ENCODE measurements around the gene ETFB. TPM values are rescaled to one million over a fixed set of nuclear protein-coding genes. Genes with fewer than 3 reads are reported as not detected.
A peak's percentile ranks its signal among the peaks of the same experiment; 100 is the strongest.

The ETFB gene
- total RNA-seq, 1 experiment from 2014 or later: 66.2 TPM

- in situ Hi-C loops (cut with HindIII; ENCODE audit: low pct_unique_long_range_greater_than_20kb, low sequenced_read_pairs): no loop called here
- TF ChIP-seq TCF7L2 (IDR thresholded peaks at IDR 0.05; ENCODE audit: low read depth, low read length) (0 out of 2 replicates have a peak, but pooled peaks have one; percentile 3), SIN3A (IDR thresholded peaks at IDR 0.05; ENCODE audit: borderline replicate concordance, insufficient read depth, low read depth, low read length) (peak; percentile 49; the same call in 1 of the 2 replicates), REST (IDR thresholded peaks at IDR 0.05; ENCODE audit: insufficient read depth in 1 of 2, low read depth in 2 of 2, low read length in 1 of 2) (no peak), CTCF (IDR thresholded peaks at IDR 0.05) (no peak), POLR2AphosphoS5 (IDR thresholded peaks at IDR 0.05; ENCODE audit: low read depth, low read length) (peak; percentile 67)
- Histone ChIP-seq H3K36me3 (ENCODE audit: control insufficient read depth, insufficient read depth, low read length) (no peaks in the 10 kb centered on the region; the same call in 1 of the 2 replicates), H3K9me3 (ENCODE audit: control insufficient read depth, insufficient read depth, low read depth, low read length) (no peaks in the 10 kb centered on the region), H3K27ac (ENCODE audit: low read length) (peak overlapping the region; percentile 95), H3K4me3 (ENCODE audit: low read depth in 2 of 2, low read length in 2 of 2) (peak overlapping the region; percentile 55 to 74), H3K4me1 (ENCODE audit: control insufficient read depth, insufficient read depth, low read length) (peaks cover 3% of the 10 kb centered on the region), H3K27me3 (ENCODE audit: control insufficient read depth, insufficient read depth, low read length) (no peaks in the 10 kb centered on the region)
- intact Hi-C loops (cut with micrococcal nuclease; ENCODE audit: unreplicated experiment): no loop called here
- peak; percentile 86 for DNase-seq (ENCODE audit: low read depth, low spot score)
- ChIA-PET CTCF (no interaction called here), POLR2A (no interaction called here)
- no TSS peak for BruUV-seq (replicated peaks)
- ATAC-seq: peak; percentile 99
These were observed 28.1 kb upstream of the ETFB start for GRCh38 chr19:51394050-51394836.

GRCh38 chr19:51392701-51393100, 26.5 kb upstream of the ETFB start:
- ATAC-seq (no peak), DNase-seq (ENCODE audit: low read depth, low spot score) (no peak)
- H3K27ac ChIP-seq (ENCODE audit: low read length): no peak overlapping the region
- ChIA-PET CTCF (no interaction called here), POLR2A (no interaction called here)
- H3K27me3 ChIP-seq (ENCODE audit: control insufficient read depth, insufficient read depth, low read length): no peaks in the 10 kb centered on the region
- no TSS peak for BruUV-seq (replicated peaks)
- in situ Hi-C loops (cut with HindIII; ENCODE audit: low pct_unique_long_range_greater_than_20kb, low sequenced_read_pairs) (no loop called here), intact Hi-C loops (cut with micrococcal nuclease; ENCODE audit: unreplicated experiment) (no loop called here)
- H3K4me1 ChIP-seq (ENCODE audit: control insufficient read depth, insufficient read depth, low read length): peaks cover 3% of the 10 kb centered on the region
- no peaks in the 10 kb centered on the region for H3K9me3 ChIP-seq (ENCODE audit: control insufficient read depth, insufficient read depth, low read depth, low read length)
- TF ChIP-seq CTCF (IDR thresholded peaks at IDR 0.05) (no peak), SIN3A (IDR thresholded peaks at IDR 0.05; ENCODE audit: borderline replicate concordance, insufficient read depth, low read depth, low read length) (no peak), POLR2AphosphoS5 (IDR thresholded peaks at IDR 0.05; ENCODE audit: low read depth, low read length) (no peak), TCF7L2 (IDR thresholded peaks at IDR 0.05; ENCODE audit: low read depth, low read length) (no peak), REST (IDR thresholded peaks at IDR 0.05; ENCODE audit: insufficient read depth in 1 of 2, low read depth in 2 of 2, low read length in 1 of 2) (no peak)
- no peak overlapping the region for H3K4me3 ChIP-seq (ENCODE audit: low read depth in 2 of 2, low read length in 2 of 2)
- no peaks in the 10 kb centered on the region for H3K36me3 ChIP-seq (ENCODE audit: control insufficient read depth, insufficient read depth, low read length)

Measured in Panc1 (cell line).